Immature natural killer cell (primary cell): ENCODE data around the gene PSD2. TPM values are rescaled to one million over a fixed set of nuclear protein-coding genes. Genes with fewer than 3 reads are reported as not detected.

Source experiments
- DNase-seq, 3 donors: peaks; one replicate each; pipeline ENCODE4 v3.0.0; 2022; ENCODE audit warnings: mixed read lengths in 1 of 3
- H3K27ac Mint-ChIP-seq, 6 donors: one replicate each; pipeline ENCODE4 v1.8.0; 2020; ENCODE audit warnings: mixed read lengths in 6 of 6, mild to moderate bottlenecking in 5 of 6, inconsistent platforms in 4 of 6, moderate library complexity in 3 of 6
- H3K27me3 Mint-ChIP-seq, 3 donors: one replicate each; pipeline ENCODE4 v1.8.0; 2020 to 2021; ENCODE audit warnings: low read depth in 3 of 3, mild to moderate bottlenecking in 3 of 3, mixed read lengths in 3 of 3, moderate library complexity in 3 of 3, inconsistent platforms in 1 of 3
- H3K36me3 Mint-ChIP-seq, 3 donors: one replicate each; pipeline ENCODE4 v1.8.0; 2020; ENCODE audit warnings: mixed read lengths in 3 of 3, inconsistent platforms in 2 of 3, mild to moderate bottlenecking in 2 of 3
- H3K4me1 Mint-ChIP-seq, 2 donors: one replicate each; pipeline ENCODE4 v1.8.0; 2020; ENCODE audit warnings: inconsistent platforms in 2 of 2, mild to moderate bottlenecking in 2 of 2, mixed read lengths in 2 of 2, moderate library complexity in 1 of 2
- H3K4me3 Mint-ChIP-seq, 5 donors: one replicate each; pipeline ENCODE4 v1.8.0; 2020; ENCODE audit warnings: mild to moderate bottlenecking in 5 of 5, mixed read lengths in 5 of 5, inconsistent platforms in 3 of 5, moderate library complexity in 3 of 5
- H3K9me3 Mint-ChIP-seq, 6 donors: one replicate each; pipeline ENCODE4 v1.8.0; 2020; ENCODE audit warnings: mild to moderate bottlenecking in 6 of 6, mixed read lengths in 6 of 6, inconsistent platforms in 4 of 6, moderate library complexity in 3 of 6
- polyA plus RNA-seq, 3 donors: library from polyadenylated mRNA; unstranded; fragments of 300-500 nt; fragmentation: Illumina TruSeq; gene quantifications; one replicate each; pipeline ENCODE4 v1.2.3, GENCODE V29; 2021

Gene PSD2
- polyA plus RNA-seq, 3 donors from 2014 or later: 0.14 TPM; not detected in 2

- Mint-ChIP-seq H3K27me3 (peaks cover 8 to 13% (median 9%) of the 10 kb centered on the region in 3 donors), H3K4me1 (peaks cover 25 to 34% of the 10 kb centered on the region in 2 donors), H3K4me3 (no peak overlapping the region), H3K9me3 (no peaks in the 10 kb centered on the region), H3K27ac (no peak overlapping the region), H3K36me3 (no peaks in the 10 kb centered on the region)
- DNase-seq: no peak
Observed at GRCh38 chr5:139758510-139759075, 37.0 kb upstream of the PSD2 start.

DNA sequence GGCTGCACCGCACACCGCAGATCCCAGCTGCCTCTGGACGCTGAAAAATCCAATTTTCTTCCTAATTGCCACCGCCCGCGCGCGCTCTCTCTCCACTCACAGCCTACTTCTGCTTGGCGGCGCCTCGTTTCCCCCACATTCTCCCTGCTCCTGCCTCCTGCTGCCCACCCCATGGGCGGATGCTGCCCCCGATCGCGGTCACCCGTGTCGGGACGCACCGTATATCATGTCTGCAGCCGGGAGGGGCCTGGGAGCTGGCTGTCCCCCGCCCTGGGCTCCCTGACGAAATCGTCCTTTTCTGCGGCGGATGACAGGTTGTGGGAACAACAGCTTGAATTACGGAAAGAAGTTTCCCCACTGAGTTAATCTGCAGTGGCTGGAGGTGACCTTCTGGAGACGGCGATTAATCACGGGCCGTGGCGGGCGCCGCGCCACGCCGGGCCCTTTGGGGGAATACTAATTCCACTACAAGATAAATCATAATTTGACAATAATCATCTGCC, 36.3 kb upstream of the PSD2 start:
- Mint-ChIP-seq H3K27me3 (peaks cover 9 to 13% (median 9%) of the 10 kb centered on the region in 3 donors), H3K36me3 (no peaks in the 10 kb centered on the region), H3K9me3 (no peaks in the 10 kb centered on the region), H3K4me3 (no peak overlapping the region), H3K27ac (peak overlapping the region in 1 of 6 donors; percentile 49), H3K4me1 (peaks cover 31 to 40% of the 10 kb centered on the region in 2 donors)
- DNase-seq: no peak

- Mint-ChIP-seq H3K4me1 (peaks cover 33 to 41% of the 10 kb centered on the region in 2 donors), H3K27me3 (peaks cover 6 to 14% (median 11%) of the 10 kb centered on the region in 3 donors), H3K36me3 (no peaks in the 10 kb centered on the region), H3K9me3 (no peaks in the 10 kb centered on the region), H3K4me3 (no peak overlapping the region), H3K27ac (peak overlapping the region in 1 of 6 donors; percentile 22)
- no peak for DNase-seq
Observed at GRCh38 chr5:139760066-139761056, 35.2 kb upstream of the PSD2 start.

DNA sequence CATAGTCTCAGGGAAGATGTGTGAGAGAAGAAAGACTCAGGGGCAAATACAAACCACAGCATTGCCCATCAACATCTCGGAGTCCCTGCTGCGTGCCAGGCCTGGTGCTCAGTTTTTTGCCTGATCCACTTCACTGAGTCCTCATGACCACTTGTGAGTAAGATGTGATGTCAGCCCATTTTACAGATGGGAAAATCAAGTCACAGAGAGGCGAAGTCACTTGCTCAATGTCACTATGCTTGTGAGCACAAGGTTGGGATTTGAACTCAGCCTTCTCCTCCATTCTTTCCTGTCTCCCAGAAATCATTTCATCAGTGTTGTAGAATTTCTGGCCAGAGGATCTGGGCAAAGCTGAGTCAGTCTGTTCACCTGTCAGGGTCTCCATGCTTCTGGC, 34.6 kb upstream of the PSD2 start:
- Mint-ChIP-seq H3K27ac (peak overlapping the region in 2 of 6 donors; percentile 4 to 53), H3K36me3 (no peaks in the 10 kb centered on the region), H3K27me3 (peaks cover 4 to 15% (median 8%) of the 10 kb centered on the region in 3 donors), H3K4me3 (no peak overlapping the region), H3K9me3 (no peaks in the 10 kb centered on the region), H3K4me1 (peaks cover 33 to 41% of the 10 kb centered on the region in 2 donors)
- DNase-seq: no peak

GRCh38 chr5:139761501-139761900, 34.1 kb upstream of the PSD2 start:
- H3K27ac Mint-ChIP-seq: peak overlapping the region in 2 of 6 donors; percentile 4 to 53
- peaks cover 4 to 15% (median 8%) of the 10 kb centered on the region in 3 donors for H3K27me3 Mint-ChIP-seq
- H3K9me3 Mint-ChIP-seq: no peaks in the 10 kb centered on the region
- no peaks in the 10 kb centered on the region for H3K36me3 Mint-ChIP-seq
- no peak for DNase-seq
- H3K4me3 Mint-ChIP-seq: no peak overlapping the region
- H3K4me1 Mint-ChIP-seq: peaks cover 30 to 37% of the 10 kb centered on the region in 2 donors

- Mint-ChIP-seq H3K27ac (peak overlapping the region in 1 of 6 donors; percentile 77), H3K36me3 (no peaks in the 10 kb centered on the region), H3K27me3 (peaks cover 4 to 14% (median 8%) of the 10 kb centered on the region in 3 donors), H3K9me3 (no peaks in the 10 kb centered on the region), H3K4me3 (peak overlapping the region in 3 of 5 donors; percentile 18 to 65 (median 18)), H3K4me1 (peaks cover 24 to 27% of the 10 kb centered on the region in 2 donors)
- no peak for DNase-seq
Observed at GRCh38 chr5:139762615-139763170, 32.9 kb upstream of the PSD2 start.

- H3K36me3 Mint-ChIP-seq: no peaks in the 10 kb centered on the region
- peak overlapping the region in 3 of 5 donors; percentile 45 to 63 (median 54) for H3K4me3 Mint-ChIP-seq
Observed at GRCh38 chr5:139763280-139763929, 32.2 kb upstream of the PSD2 start.

DNA sequence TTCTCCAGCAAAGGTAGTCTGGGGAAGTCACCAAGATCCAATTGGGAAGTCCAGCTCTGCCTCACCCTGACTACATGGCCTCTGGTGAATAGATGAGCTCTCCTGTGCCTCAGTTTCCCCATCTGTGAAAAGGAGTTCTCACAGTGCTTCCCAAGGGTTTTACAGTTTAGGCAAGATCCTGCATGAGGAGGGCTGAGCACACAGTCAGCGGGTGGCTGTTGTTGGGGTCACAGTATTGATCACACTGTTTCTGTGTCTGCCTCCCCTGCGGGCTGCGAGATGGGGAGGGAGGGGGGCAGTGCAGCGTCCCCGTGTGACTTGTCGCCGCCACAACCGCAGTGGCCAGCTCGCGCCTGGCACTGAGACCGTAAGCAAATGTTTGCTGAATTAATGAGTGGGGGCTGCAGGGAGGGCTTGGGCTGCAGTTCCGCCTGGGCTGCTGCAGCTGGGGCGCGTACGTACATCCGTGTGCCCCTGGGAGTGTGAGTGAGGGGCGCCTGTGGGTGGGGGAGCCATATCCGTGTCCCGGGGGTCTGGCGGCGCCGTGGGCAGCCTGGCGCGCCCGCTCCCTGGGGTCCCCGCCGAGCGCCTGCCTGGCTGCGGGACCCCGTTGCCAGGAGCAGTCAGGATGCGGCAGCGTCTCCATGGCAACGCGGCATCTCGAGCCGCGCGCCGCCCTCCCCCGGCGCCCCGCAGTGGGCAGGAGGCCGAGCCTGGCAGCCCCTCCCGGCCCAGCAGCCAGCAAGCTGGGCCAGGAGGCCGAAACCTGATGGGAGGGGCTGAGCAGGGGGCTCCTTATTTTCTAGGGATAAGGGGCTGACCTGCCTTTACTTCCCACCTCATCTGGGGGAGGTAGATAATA, 31.4 kb upstream of the PSD2 start:
- peaks cover 1 to 13% (median 8%) of the 10 kb centered on the region in 3 donors for H3K27me3 Mint-ChIP-seq
- H3K4me1 Mint-ChIP-seq: peaks cover 21% of the 10 kb centered on the region in 2 donors
- H3K36me3 Mint-ChIP-seq: no peaks in the 10 kb centered on the region
- H3K27ac Mint-ChIP-seq: peak overlapping the region in 5 of 6 donors; percentile 6 to 77 (median 51)
- H3K4me3 Mint-ChIP-seq: peak overlapping the region; percentile 8 to 80 (median 72)
- H3K9me3 Mint-ChIP-seq: no peaks in the 10 kb centered on the region
- peak; percentile 67 to 70 (median 70) for DNase-seq

More at GRCh38 chr5:139763280-139763929, 32.2 kb upstream of the PSD2 start:
- no peak for DNase-seq
- peaks cover 1 to 14% (median 8%) of the 10 kb centered on the region in 3 donors for H3K27me3 Mint-ChIP-seq
- H3K4me1 Mint-ChIP-seq: peaks cover 21 to 22% of the 10 kb centered on the region in 2 donors
- peak overlapping the region in 4 of 6 donors; percentile 6 to 77 (median 56) for H3K27ac Mint-ChIP-seq
- H3K9me3 Mint-ChIP-seq: no peaks in the 10 kb centered on the region

- peak overlapping the region in 5 of 6 donors; percentile 37 to 83 (median 77) for H3K27ac Mint-ChIP-seq
- DNase-seq: no peak
- H3K4me3 Mint-ChIP-seq: peak overlapping the region; percentile 69 to 80 (median 75)
- peaks cover 1 to 10% (median 5%) of the 10 kb centered on the region in 3 donors for H3K27me3 Mint-ChIP-seq
- peaks cover 21% of the 10 kb centered on the region in 2 donors for H3K4me1 Mint-ChIP-seq
- no peaks in the 10 kb centered on the region for H3K36me3 Mint-ChIP-seq
- H3K9me3 Mint-ChIP-seq: no peaks in the 10 kb centered on the region
Observed at GRCh38 chr5:139764886-139765408, 30.7 kb upstream of the PSD2 start.

DNA sequence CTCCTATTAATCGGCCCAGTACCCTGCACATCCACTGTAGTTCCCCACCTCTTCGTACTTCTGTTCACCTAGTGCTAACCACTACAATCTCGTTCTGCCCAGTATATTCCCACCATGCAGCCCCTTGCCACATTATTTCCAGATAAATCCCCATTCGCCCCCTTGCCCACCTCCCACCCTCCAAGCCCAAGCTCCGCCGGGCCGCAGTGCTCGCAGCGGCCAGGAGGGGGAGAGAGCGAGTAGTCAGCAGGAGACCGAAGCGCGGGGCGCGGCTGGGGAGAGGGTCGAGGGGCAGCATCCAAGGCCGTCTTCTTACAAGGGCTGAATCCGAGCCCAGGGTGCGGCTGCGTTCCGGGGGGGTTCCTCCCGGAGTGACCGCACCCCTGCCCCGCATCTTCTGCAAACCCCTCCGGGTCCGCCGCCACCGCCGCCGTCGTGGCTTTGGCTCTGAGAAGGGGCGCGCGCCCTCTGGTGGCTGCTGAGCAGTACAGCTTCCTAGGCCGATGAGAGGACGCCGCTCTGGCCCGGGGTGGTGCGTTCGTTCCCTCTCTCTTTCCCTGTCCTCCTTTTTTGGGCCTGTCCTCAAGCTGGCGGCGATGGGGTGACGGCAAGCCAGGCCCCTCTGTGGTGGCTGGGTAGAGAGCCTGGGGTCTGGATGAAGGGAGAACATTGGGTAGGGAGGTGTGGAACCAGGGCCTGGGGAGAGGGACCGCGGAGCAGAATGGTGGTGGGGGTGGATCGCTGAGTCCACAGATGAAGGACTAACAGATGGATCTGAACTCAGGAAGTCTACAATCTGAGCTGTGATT, 30.0 kb upstream of the PSD2 start:
- Mint-ChIP-seq H3K9me3 (no peaks in the 10 kb centered on the region), H3K4me3 (peak overlapping the region; percentile 69 to 80 (median 75)), H3K27me3 (peaks cover 1 to 7% (median 5%) of the 10 kb centered on the region in 3 donors), H3K27ac (peak overlapping the region; percentile 26 to 83 (median 70)), H3K36me3 (no peaks in the 10 kb centered on the region), H3K4me1 (peaks cover 21% of the 10 kb centered on the region in 2 donors)
- DNase-seq: peak; percentile 82 to 87 (median 86)

GRCh38 chr5:139767960-139768359, 27.6 kb upstream of the PSD2 start:
- H3K4me1 Mint-ChIP-seq: peaks cover 21% of the 10 kb centered on the region in 2 donors
- H3K4me3 Mint-ChIP-seq: no peak overlapping the region
- no peak overlapping the region for H3K27ac Mint-ChIP-seq
- peaks cover 1 to 7% (median 5%) of the 10 kb centered on the region in 3 donors for H3K27me3 Mint-ChIP-seq
- DNase-seq: no peak
- H3K9me3 Mint-ChIP-seq: no peaks in the 10 kb centered on the region
- H3K36me3 Mint-ChIP-seq: no peaks in the 10 kb centered on the region
